RWPE2 (cell line): ENCODE measurements around the gene PARVG.

Source experiments
- ATAC-seq: fragments of 200-7000 bp; cut with Tn5 transposase; 3 replicates; pipeline ENCODE4 v1.9.1; 2021; ENCODE audit warnings: low read depth
- DNase-seq: peaks from one replicate; pipeline ENCODE4 v3.0.0-alpha.2; 2020; ENCODE audit warnings: low spot score
- H3K27ac ChIP-seq: fragments of 450-650 bp; 2 replicates; pipeline ENCODE4 v1.5.1; 2017; ENCODE audit warnings: mild to moderate bottlenecking; ENCODE audit not compliant: poor library complexity, severe bottlenecking
- H3K27me3 ChIP-seq: fragments of 250-450 bp; sonication (Bioruptor Pico); 2 replicates; pipeline ENCODE4 v1.5.1; 2021; ENCODE audit warnings: mild to moderate bottlenecking, moderate library complexity; ENCODE audit not compliant: insufficient read depth, poor library complexity, severe bottlenecking
- H3K36me3 ChIP-seq: fragments of 250-450 bp; sonication (Bioruptor Pico); 2 replicates; pipeline ENCODE4 v1.5.1; 2020; ENCODE audit warnings: low read depth, mild to moderate bottlenecking, moderate library complexity
- H3K4me1 ChIP-seq: fragments of 250-450 bp; sonication (Bioruptor Pico); 2 replicates; pipeline ENCODE4 v1.5.1; 2021; ENCODE audit warnings: mild to moderate bottlenecking, moderate library complexity; ENCODE audit not compliant: insufficient read depth, poor library complexity, severe bottlenecking
- H3K4me3 ChIP-seq: fragments of 250-450 bp; sonication (Bioruptor Pico); 2 replicates; pipeline ENCODE4 v1.5.1; 2021; ENCODE audit warnings: mild to moderate bottlenecking, moderate library complexity; ENCODE audit not compliant: severe bottlenecking
- H3K9me3 ChIP-seq: fragments of 250-450 bp; sonication (Bioruptor Pico); 2 replicates; pipeline ENCODE4 v1.5.1; 2021; ENCODE audit warnings: mild to moderate bottlenecking, moderate library complexity; ENCODE audit not compliant: severe bottlenecking
- TF ChIP-seq, protein P1 (sequence below): fragments of 450-650 bp; IDR thresholded peaks from one replicate; pipeline ENCODE4 v1.5.1; 2017; ENCODE audit warnings: mild to moderate bottlenecking, moderate library complexity; ENCODE audit not compliant: poor library complexity, severe bottlenecking

PARVG gene

DNA sequence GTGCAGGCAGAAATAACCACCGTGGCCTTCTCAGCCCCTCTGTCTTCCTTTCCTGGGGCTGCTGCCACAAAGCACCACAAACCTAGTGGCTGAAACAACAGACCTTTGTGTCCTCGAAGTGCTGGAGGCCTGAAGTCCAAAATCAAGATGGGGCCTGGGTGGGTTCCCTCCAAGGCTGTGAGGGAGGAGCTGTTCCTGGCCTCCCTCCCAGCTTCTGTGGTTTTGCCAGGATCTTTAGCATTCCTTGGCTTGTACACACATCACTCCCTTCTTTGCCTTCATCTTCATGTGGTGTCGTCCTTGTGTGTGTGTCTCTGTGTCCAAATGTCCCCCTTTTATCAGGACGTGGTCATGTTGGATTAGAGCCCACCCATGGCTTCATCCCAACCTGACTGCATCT is 29.0 kb upstream of the PARVG start:
- H3K27ac ChIP-seq = no peak overlapping the region
- DNase-seq = no peak

DNA sequence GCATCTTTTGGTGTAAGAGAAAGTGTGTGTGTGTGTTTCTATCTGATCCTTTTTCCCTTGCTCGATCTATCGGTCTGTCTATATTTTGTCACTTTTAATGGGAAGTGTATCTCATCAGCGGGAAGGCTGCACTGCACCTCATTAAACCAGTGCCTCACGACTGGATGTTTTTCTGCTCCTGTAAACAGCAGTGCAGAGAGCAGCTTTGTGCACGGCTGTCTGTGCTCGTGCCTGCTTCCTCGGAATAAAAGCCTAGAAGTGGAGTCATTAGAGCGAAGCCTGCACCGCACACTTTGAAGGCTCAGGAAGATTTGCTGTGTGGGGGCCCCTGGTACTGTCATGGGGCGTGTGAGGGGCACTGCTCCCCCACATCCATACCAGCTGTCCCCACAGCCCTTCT is 27.0 kb upstream of the PARVG start:
- Histone ChIP-seq H3K4me3 (no peak overlapping the region), H3K27ac (no peak overlapping the region), H3K9me3 (no peaks in the 10 kb centered on the region), H3K36me3 (no peaks in the 10 kb centered on the region), H3K4me1 (no peaks in the 10 kb centered on the region), H3K27me3 (no peaks in the 10 kb centered on the region)
- DNase-seq (no peak), ATAC-seq (no peak)
- TF ChIP-seq, protein P1, sequence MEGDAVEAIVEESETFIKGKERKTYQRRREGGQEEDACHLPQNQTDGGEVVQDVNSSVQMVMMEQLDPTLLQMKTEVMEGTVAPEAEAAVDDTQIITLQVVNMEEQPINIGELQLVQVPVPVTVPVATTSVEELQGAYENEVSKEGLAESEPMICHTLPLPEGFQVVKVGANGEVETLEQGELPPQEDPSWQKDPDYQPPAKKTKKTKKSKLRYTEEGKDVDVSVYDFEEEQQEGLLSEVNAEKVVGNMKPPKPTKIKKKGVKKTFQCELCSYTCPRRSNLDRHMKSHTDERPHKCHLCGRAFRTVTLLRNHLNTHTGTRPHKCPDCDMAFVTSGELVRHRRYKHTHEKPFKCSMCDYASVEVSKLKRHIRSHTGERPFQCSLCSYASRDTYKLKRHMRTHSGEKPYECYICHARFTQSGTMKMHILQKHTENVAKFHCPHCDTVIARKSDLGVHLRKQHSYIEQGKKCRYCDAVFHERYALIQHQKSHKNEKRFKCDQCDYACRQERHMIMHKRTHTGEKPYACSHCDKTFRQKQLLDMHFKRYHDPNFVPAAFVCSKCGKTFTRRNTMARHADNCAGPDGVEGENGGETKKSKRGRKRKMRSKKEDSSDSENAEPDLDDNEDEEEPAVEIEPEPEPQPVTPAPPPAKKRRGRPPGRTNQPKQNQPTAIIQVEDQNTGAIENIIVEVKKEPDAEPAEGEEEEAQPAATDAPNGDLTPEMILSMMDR = no peak

More for the DNA sequence above, 29.0 kb upstream of the PARVG start:
- Histone ChIP-seq H3K36me3 (no peaks in the 10 kb centered on the region), H3K9me3 (no peaks in the 10 kb centered on the region), H3K4me1 (no peaks in the 10 kb centered on the region), H3K27me3 (no peaks in the 10 kb centered on the region), H3K4me3 (no peak overlapping the region)
- no peak for ATAC-seq
- TF ChIP-seq, protein P1 = no peak

DNA sequence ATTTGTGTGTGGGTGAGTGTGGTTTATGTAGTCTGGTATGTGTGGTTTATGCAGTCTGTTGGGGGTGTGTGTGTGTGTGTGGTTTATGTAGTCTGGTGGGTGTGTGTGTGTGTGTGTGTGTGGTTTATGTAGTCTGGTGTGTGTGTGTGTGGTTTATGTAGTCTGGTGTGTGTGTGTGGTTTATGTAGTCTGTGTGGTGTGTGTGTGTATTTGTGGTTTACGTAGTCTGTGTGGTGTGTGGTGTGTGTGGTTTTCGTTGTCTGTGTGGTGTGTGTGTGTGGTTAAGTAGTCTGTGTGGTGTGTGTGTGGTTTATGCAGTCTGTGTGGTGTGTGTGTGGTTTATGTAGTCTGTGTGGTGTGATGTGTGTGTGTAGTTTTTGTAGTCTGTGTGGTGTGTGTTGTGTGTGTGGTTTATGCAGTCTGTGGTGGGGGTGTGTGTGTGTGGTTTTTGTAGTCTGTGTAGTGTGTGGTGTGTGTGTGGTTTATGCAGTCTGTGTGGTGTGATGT is 26.2 kb upstream of the PARVG start:
- Histone ChIP-seq H3K9me3 (no peaks in the 10 kb centered on the region), H3K27ac (no peak overlapping the region), H3K36me3 (no peaks in the 10 kb centered on the region), H3K4me1 (no peaks in the 10 kb centered on the region), H3K4me3 (no peak overlapping the region), H3K27me3 (no peaks in the 10 kb centered on the region)
- TF ChIP-seq, protein P1 = no peak
- ATAC-seq = no peak
- DNase-seq = no peak

DNA sequence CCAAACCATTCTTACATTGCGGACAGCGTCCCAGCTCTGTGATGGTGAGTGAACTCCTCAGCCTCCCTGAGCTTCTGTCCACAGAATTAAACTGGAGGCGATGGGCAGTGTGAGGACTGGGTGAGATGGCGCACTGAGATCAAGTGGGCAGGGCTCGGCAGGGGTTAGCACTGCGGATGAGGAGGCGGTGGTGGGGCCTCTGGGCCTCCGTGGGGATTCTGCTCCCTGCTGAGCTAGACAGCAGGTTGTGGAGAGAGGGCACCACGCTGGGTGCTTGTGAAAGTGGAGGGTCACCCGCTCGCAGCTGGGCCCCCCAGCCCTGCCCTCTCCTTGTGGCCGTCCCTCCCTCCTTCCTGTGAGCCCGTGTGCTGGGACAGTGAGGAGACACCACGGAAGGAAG is 25.6 kb upstream of the PARVG start:
- Histone ChIP-seq H3K27ac (no peak overlapping the region), H3K4me3 (no peak overlapping the region), H3K9me3 (no peaks in the 10 kb centered on the region), H3K4me1 (no peaks in the 10 kb centered on the region), H3K36me3 (no peaks in the 10 kb centered on the region), H3K27me3 (no peaks in the 10 kb centered on the region)
- ATAC-seq = no peak
- DNase-seq = no peak
- TF ChIP-seq, protein P1 = no peak

DNA sequence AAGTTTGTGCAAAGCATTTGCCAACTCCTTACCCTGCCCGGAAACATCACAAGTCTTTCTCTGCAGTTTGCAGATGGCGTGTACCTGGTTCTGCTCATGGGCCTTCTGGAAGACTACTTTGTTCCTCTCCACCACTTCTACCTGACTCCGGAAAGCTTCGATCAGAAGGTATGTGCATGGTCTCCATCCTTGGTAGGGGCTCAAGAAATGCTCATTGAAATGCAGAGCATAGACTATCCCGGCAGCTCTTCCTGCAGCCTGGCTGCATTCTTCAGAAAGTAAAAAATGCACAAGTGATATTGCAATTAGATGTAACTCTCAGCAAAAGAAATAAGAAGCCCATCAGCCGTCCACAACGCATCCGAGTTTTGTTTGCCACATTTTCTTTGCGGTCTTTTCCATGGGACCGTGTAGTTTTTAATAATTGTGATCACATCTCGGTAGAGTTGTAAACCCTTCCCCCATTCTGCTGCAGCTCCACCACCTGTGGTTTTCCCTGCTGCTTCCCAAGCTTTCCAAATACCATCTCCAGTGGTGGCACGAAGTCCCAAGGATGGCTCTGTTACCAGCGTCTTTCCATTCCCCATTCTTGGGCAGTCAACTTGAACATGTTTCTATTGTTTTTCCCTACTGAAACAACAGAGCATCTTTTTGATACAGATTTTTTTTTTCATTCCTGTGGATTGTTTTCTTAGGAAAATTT is 22.7 kb upstream of the PARVG start:
- H3K27ac ChIP-seq = no peak overlapping the region
- ATAC-seq (no peak), DNase-seq (no peak)
- no peaks in the 10 kb centered on the region for H3K4me1 ChIP-seq
- H3K27me3 ChIP-seq = no peaks in the 10 kb centered on the region
- TF ChIP-seq, protein P1 = no peak
- H3K36me3 ChIP-seq = no peaks in the 10 kb centered on the region
- no peaks in the 10 kb centered on the region for H3K9me3 ChIP-seq
- H3K4me3 ChIP-seq = no peak overlapping the region
